A549 (cell line): Measurements from ENCODE around the gene OLAH. TPM values are rescaled to one million over a fixed set of nuclear protein-coding genes. Genes with fewer than 3 reads are reported as not detected.

Experiments
- ATAC-seq, 2 experiments: fragments of 200-7000 bp in 1 of 2; fragments of >200 bp in 1 of 2; cut with Nextera tagmentation in 1 of 2; cut with Tn5 transposase in 1 of 2; 3 replicates each; pipeline versions ENCODE4 v1.8.0 to v1.9.1; 2018 to 2020; ENCODE audit warnings: mild to moderate bottlenecking in 1 of 2, moderate library complexity in 1 of 2
- CTCF ChIA-PET: fragments of 300-600 bp; sonication (Branson Sonifier 250); formaldehyde crosslinking; extraction: SDS; loops from one replicate; lab custom pipeline; 2021; ENCODE audit warnings: antibody characterized with exemption, inconsistent platforms; lab: Yijun Ruan, JAX
- POLR2A ChIA-PET: fragments of 350-600 bp; formaldehyde crosslinking; extraction: SDS; loops from one replicate; lab custom pipeline; 2021; ENCODE audit warnings: antibody characterized with exemption, inconsistent platforms; lab: Yijun Ruan, JAX
- DNase-seq, 2 experiments: peaks; one replicate each; pipeline versions ENCODE4 v3.0.0 to v3.0.0-alpha.2; 2011 to 2016; ENCODE audit warnings: low read depth in 1 of 2, low spot score in 1 of 2
- FAIRE-seq: peaks from 2 replicates; lab custom pipeline; 2011; peaks lifted over from hg19 to GRCh38; lab: Jason Lieb, UNC
- H3K27ac ChIP-seq, 2 experiments: fragments of >200 bp; sonication (Bioruptor Twin); formaldehyde crosslinking; 3 replicates each; pipeline ENCODE4 v1.5.1; 2016 to 2017
- H3K4me1 ChIP-seq: fragments of >200 bp; sonication (Bioruptor Twin); formaldehyde crosslinking; 3 replicates; pipeline ENCODE4 v1.6.1; 2016
- H3K4me2 ChIP-seq: fragments of >200 bp; sonication (Bioruptor Twin); formaldehyde crosslinking; 3 replicates; pipeline ENCODE4 v1.6.1; 2016
- H3K4me3 ChIP-seq: fragments of >200 bp; sonication (Bioruptor Twin); formaldehyde crosslinking; 3 replicates; pipeline ENCODE4 v1.5.1; 2016
- H3K9me3 ChIP-seq: fragments of >200 bp; sonication (Bioruptor Twin); formaldehyde crosslinking; 3 replicates; pipeline ENCODE4 v1.6.1; 2016
- CEBPB ChIP-seq, 2 experiments: fragments of >200 bp in 1 of 2; sonication (Bioruptor Twin) in 1 of 2; formaldehyde crosslinking in 1 of 2; IDR thresholded peaks; 2 replicates each; pipeline ENCODE4 v1.6.1; 2012 to 2016
- CHD2 ChIP-seq: fragments of 150-350 bp; IDR thresholded peaks from 2 replicates; pipeline ENCODE4 v1.6.1; 2014; ENCODE audit warnings: low read length; ENCODE audit not compliant: partially characterized antibody
- EHF ChIP-seq: fragments of 250-450 bp; sonication (Bioruptor Pico); IDR thresholded peaks from 2 replicates; pipeline ENCODE4 v1.5.0; 2020; ENCODE audit warnings: mild to moderate bottlenecking
- EP300 ChIP-seq, 2 experiments: fragments of >200 bp; sonication (Bioruptor Twin); formaldehyde crosslinking; IDR thresholded peaks; 2 replicates in 1 of 2; 3 replicates in 1 of 2; pipeline ENCODE4 v1.6.1; 2016 to 2017
- ESRRA ChIP-seq: fragments of 150-350 bp; IDR thresholded peaks from 2 replicates; pipeline ENCODE4 v1.6.1; 2014; ENCODE audit warnings: mild to moderate bottlenecking, low read length, borderline replicate concordance
- FOSL2 ChIP-seq, 2 experiments: fragments of 450-650 bp in 1 of 2; fragments of >200 bp in 1 of 2; sonication (Bioruptor Twin) in 1 of 2; formaldehyde crosslinking; IDR thresholded peaks; 2 replicates each; pipeline versions ENCODE4 v1.5.0 to v1.6.1; 2016 to 2020; ENCODE audit warnings: mild to moderate bottlenecking in 1 of 2, moderate library complexity in 1 of 2
- GATA3 ChIP-seq: IDR thresholded peaks from 2 replicates; pipeline ENCODE4 v1.6.1; 2012; ENCODE audit warnings: borderline replicate concordance
- HDAC2 ChIP-seq: fragments of 200-600 bp; sonication (generic); IDR thresholded peaks from 2 replicates; pipeline ENCODE4 v1.6.1; 2016
- HEYL ChIP-seq: fragments of 250-450 bp; sonication (Bioruptor Pico); IDR thresholded peaks from 2 replicates; pipeline ENCODE4 v1.8.0; 2021; ENCODE audit warnings: mild to moderate bottlenecking, moderate library complexity
- JUN ChIP-seq, 2 experiments: fragments of >200 bp; sonication (Bioruptor Twin); formaldehyde crosslinking; IDR thresholded peaks; 2 replicates in 1 of 2; 3 replicates in 1 of 2; pipeline ENCODE4 v1.6.1; 2016 to 2017
- JUNB ChIP-seq: fragments of >200 bp; sonication (Bioruptor Twin); formaldehyde crosslinking; IDR thresholded peaks from 2 replicates; pipeline ENCODE4 v1.6.1; 2016
- KDM1A ChIP-seq: fragments of 200-600 bp; sonication (generic); IDR thresholded peaks from 2 replicates; pipeline ENCODE4 v1.6.1; 2016; ENCODE audit warnings: low read depth, mild to moderate bottlenecking
- KDM5A ChIP-seq: fragments of 200-600 bp; sonication (generic); IDR thresholded peaks from 2 replicates; pipeline ENCODE4 v1.6.1; 2016; ENCODE audit warnings: antibody characterized with exemption, mild to moderate bottlenecking
- NFE2L2 ChIP-seq: fragments of 150-350 bp; conservative IDR thresholded peaks from 2 replicates; pipeline ENCODE4 v1.6.1; 2014; ENCODE audit warnings: low read length
- RARB ChIP-seq: fragments of 250-450 bp; sonication (Bioruptor Pico); IDR thresholded peaks from 2 replicates; pipeline ENCODE4 v1.8.0; 2021; ENCODE audit warnings: mild to moderate bottlenecking, moderate library complexity
- SMC3 ChIP-seq: fragments of >200 bp; sonication (Bioruptor Twin); formaldehyde crosslinking; IDR thresholded peaks from 3 replicates; pipeline ENCODE4 v1.6.1; 2018; ENCODE audit warnings: inconsistent platforms
- SREBF2 ChIP-seq: fragments of 450-650 bp; IDR thresholded peaks from 2 replicates; pipeline ENCODE4 v1.6.1; 2014; ENCODE audit warnings: mild to moderate bottlenecking, moderate library complexity
- TFCP2L1 ChIP-seq: fragments of 250-450 bp; sonication (Bioruptor Pico); IDR thresholded peaks from 2 replicates; pipeline ENCODE4 v1.5.0; 2021; ENCODE audit warnings: mild to moderate bottlenecking
- TP53 ChIP-seq: fragments of 250-450 bp; sonication (Bioruptor Pico); IDR thresholded peaks from 2 replicates; pipeline ENCODE4 v1.5.0; 2021; ENCODE audit warnings: mild to moderate bottlenecking, moderate library complexity
- ZFP36 ChIP-seq: fragments of 450-650 bp; IDR thresholded peaks from 2 replicates; pipeline ENCODE4 v1.6.1; 2014; ENCODE audit warnings: borderline replicate concordance; ENCODE audit not compliant: partially characterized antibody
- ZSCAN20 ChIP-seq: fragments of 250-450 bp; sonication (Bioruptor Pico); IDR thresholded peaks from 2 replicates; pipeline ENCODE4 v1.8.0; 2022; ENCODE audit warnings: mild to moderate bottlenecking, moderate library complexity
- WGBS: methylation state at CpG from one replicate; pipeline ENCODE4 v1.1.6; 2017; ENCODE audit errors: missing lambda C conversion rate; 5-methylcytosine and 5-hydroxymethylcytosine counted together
- polyA plus RNA-seq, 4 experiments: library from polyadenylated mRNA; depleted of rRNA in 3 of 4; stranded (reverse); fragments of >200 nt; fragmentation: RNase III in 1 of 4; extraction: RNeasy Plus Mini Kit Qiagen cat#74134 plus additional on column Dnase treatment in 1 of 4; gene quantifications; 2 replicates in 3 of 4; 3 replicates in 1 of 4; pipeline ENCODE4 v1.2.3, GENCODE V29; 2011 to 2017
- TF ChIP-seq, protein P1 (sequence below): IDR thresholded peaks from 2 replicates; pipeline ENCODE4 v1.6.1; 2012
- TF ChIP-seq, protein P2 (sequence below): fragments of 250-450 bp; sonication (Bioruptor Pico); IDR thresholded peaks from 2 replicates; pipeline ENCODE4 v1.5.0; 2021; ENCODE audit warnings: mild to moderate bottlenecking, moderate library complexity, borderline replicate concordance
- TF ChIP-seq, protein P3 (sequence below): fragments of >200 bp; sonication (Bioruptor Twin); formaldehyde crosslinking; IDR thresholded peaks from 2 replicates; pipeline ENCODE4 v1.6.1; 2016
- TF ChIP-seq, protein P4 (sequence below): fragments of 150-350 bp; IDR thresholded peaks from 2 replicates; pipeline ENCODE4 v1.6.1; 2014; ENCODE audit warnings: low read depth, mild to moderate bottlenecking, low read length
- TF ChIP-seq, protein P5 (sequence below): fragments of 450-650 bp; IDR thresholded peaks from 2 replicates; pipeline ENCODE4 v1.6.1; 2014; ENCODE audit warnings: antibody characterized with exemption

OLAH gene
- polyA plus RNA-seq, 2 of the 4 experiments (the other 2 are of a cell fraction), result 0.34 TPM; not detected in 1

DNA sequence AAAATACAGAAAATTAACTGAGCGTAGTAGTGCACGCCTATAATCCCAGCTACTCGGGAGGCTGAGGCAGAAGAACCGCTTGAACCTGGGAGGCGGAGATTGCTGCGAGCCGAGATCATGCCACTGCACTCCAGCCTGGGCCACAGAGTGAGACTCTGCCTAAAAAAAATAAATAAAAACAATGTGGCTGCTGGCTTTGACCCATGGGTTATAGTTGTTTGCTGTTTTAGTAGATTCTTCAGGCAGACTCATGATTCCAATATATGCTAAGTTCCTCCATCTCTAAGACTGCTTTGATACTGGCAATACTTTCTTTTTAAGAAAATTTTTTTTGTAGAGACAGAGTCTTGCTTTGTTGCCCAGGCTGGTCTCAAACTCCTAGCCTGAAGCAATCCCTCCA is 8.4 kb downstream of the OLAH start:
- TF ChIP-seq ZFP36 (no peak), EP300 (IDR thresholded peaks at IDR 0.05) (no peak), NFE2L2 (no peak), CEBPB (IDR thresholded peaks at IDR 0.05) (no peak), SMC3 (no peak), KDM1A (no peak), SREBF2 (no peak), HEYL (CRISPR knock-in tag) (no peak), JUNB (no peak)
- TF ChIP-seq, protein P1, sequence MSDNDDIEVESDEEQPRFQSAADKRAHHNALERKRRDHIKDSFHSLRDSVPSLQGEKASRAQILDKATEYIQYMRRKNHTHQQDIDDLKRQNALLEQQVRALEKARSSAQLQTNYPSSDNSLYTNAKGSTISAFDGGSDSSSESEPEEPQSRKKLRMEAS, result no peak
- TF ChIP-seq, protein P2, sequence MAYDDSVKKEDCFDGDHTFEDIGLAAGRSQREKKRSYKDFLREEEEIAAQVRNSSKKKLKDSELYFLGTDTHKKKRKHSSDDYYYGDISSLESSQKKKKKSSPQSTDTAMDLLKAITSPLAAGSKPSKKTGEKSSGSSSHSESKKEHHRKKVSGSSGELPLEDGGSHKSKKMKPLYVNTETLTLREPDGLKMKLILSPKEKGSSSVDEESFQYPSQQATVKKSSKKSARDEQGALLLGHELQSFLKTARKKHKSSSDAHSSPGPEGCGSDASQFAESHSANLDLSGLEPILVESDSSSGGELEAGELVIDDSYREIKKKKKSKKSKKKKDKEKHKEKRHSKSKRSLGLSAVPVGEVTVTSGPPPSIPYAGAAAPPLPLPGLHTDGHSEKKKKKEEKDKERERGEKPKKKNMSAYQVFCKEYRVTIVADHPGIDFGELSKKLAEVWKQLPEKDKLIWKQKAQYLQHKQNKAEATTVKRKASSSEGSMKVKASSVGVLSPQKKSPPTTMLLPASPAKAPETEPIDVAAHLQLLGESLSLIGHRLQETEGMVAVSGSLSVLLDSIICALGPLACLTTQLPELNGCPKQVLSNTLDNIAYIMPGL, result no peak
- TF ChIP-seq, protein P3, sequence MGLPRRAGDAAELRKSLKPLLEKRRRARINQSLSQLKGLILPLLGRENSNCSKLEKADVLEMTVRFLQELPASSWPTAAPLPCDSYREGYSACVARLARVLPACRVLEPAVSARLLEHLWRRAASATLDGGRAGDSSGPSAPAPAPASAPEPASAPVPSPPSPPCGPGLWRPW, result no peak
- TF ChIP-seq, protein P4, sequence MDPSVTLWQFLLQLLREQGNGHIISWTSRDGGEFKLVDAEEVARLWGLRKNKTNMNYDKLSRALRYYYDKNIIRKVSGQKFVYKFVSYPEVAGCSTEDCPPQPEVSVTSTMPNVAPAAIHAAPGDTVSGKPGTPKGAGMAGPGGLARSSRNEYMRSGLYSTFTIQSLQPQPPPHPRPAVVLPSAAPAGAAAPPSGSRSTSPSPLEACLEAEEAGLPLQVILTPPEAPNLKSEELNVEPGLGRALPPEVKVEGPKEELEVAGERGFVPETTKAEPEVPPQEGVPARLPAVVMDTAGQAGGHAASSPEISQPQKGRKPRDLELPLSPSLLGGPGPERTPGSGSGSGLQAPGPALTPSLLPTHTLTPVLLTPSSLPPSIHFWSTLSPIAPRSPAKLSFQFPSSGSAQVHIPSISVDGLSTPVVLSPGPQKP, result no peak
- ATAC-seq (no peak), DNase-seq (no peak), FAIRE-seq (no peak)
- Histone ChIP-seq H3K9me3 (no peaks in the 10 kb centered on the region), H3K4me2 (no peak overlapping the region), H3K4me1 (no peaks in the 10 kb centered on the region), H3K27ac (no peak overlapping the region), H3K4me3 (no peak overlapping the region)
- WGBS, result 85% methylated on average over 7 of the region's 7 CpGs
- POLR2A ChIA-PET, result no interaction called here
- CTCF ChIA-PET, result interaction anchor here (0.9 kb wide), 1 partner anchor 18 kb away, joined by 3 read pairs; no protein-coding TSS in a partner anchor

DNA sequence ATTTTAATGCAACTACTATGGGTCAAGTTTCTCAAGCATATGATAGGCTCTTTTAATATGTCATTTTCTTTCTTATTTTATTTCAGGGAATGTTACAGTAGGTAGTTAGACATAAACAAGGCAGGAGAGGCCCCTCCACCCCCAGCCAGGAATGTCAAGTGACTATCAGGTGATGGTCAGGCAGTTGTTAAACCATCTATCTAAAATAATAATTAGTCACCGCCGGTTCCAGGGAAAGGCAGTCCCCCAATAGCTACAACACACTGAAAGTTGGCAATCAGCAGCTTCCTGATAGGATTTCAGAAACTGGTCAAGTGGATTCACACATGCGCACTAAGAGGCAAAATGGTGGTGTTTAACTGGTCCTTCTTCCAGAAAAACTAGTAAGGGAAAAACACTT is 9.3 kb downstream of the OLAH start:
- Histone ChIP-seq H3K27ac (no peak overlapping the region), H3K4me3 (no peak overlapping the region), H3K4me2 (no peak overlapping the region), H3K9me3 (no peaks in the 10 kb centered on the region), H3K4me1 (no peaks in the 10 kb centered on the region)
- CTCF ChIA-PET, result no interaction called here
- FAIRE-seq (no peak), ATAC-seq (no peak), DNase-seq (no peak)
- WGBS, result 90% methylated on average over 3 of the region's 3 CpGs
- POLR2A ChIA-PET, result no interaction called here
- TF ChIP-seq, protein P5, sequence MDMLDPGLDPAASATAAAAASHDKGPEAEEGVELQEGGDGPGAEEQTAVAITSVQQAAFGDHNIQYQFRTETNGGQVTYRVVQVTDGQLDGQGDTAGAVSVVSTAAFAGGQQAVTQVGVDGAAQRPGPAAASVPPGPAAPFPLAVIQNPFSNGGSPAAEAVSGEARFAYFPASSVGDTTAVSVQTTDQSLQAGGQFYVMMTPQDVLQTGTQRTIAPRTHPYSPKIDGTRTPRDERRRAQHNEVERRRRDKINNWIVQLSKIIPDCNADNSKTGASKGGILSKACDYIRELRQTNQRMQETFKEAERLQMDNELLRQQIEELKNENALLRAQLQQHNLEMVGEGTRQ, result no peak
- TF ChIP-seq FOSL2 (IDR thresholded peaks at IDR 0.05) (no peak), FOSL2 (CRISPR knock-in tag; IDR thresholded peaks at IDR 0.05) (no peak), KDM5A (no peak), ESRRA (no peak), JUN (IDR thresholded peaks at IDR 0.05) (no peak), RARB (CRISPR knock-in tag) (no peak), TP53 (CRISPR knock-in tag) (no peak), EHF (CRISPR knock-in tag) (no peak), CHD2 (no peak), ZSCAN20 (CRISPR knock-in tag) (no peak), ZFP36 (no peak), TFCP2L1 (CRISPR knock-in tag) (no peak), KDM1A (no peak), HDAC2 (no peak), GATA3 (no peak)
- TF ChIP-seq, protein P1, result no peak
- TF ChIP-seq, all 56 proteins: peak for 0
